HEK293 (cell line): ENCODE data around the gene SPAST.
A peak's percentile ranks its signal among the peaks of the same experiment; 100 is the strongest.

Experiments
- GFI1B ChIP-seq: fragments of 450-650 bp; formaldehyde crosslinking; IDR thresholded peaks from 2 replicates; pipeline ENCODE4 v1.5.1; 2016; ENCODE audit warnings: missing biosample characterization, missing genetic modification characterization
- PATZ1 ChIP-seq: fragments of 450-650 bp; formaldehyde crosslinking; IDR thresholded peaks from 2 replicates; pipeline ENCODE4 v1.5.1; 2016; ENCODE audit warnings: missing biosample characterization, missing genetic modification characterization
- PRDM10 ChIP-seq: fragments of 450-650 bp; formaldehyde crosslinking; IDR thresholded peaks from 2 replicates; pipeline ENCODE4 v1.5.1; 2016; ENCODE audit warnings: missing biosample characterization, missing genetic modification characterization
- PRDM2 ChIP-seq: fragments of 450-650 bp; formaldehyde crosslinking; IDR thresholded peaks from 2 replicates; pipeline ENCODE4 v1.5.1; 2016; ENCODE audit warnings: missing biosample characterization, missing genetic modification characterization, borderline replicate concordance
- PRDM4 ChIP-seq: fragments of 450-650 bp; formaldehyde crosslinking; IDR thresholded peaks from 2 replicates; pipeline ENCODE4 v1.5.1; 2017; ENCODE audit warnings: missing biosample characterization, missing genetic modification characterization
- ZBTB10 ChIP-seq: fragments of 450-650 bp; formaldehyde crosslinking; IDR thresholded peaks from 2 replicates; pipeline ENCODE4 v1.5.1; 2016; ENCODE audit warnings: missing biosample characterization, missing genetic modification characterization
- ZFP3 ChIP-seq: fragments of 450-650 bp; formaldehyde crosslinking; IDR thresholded peaks from 2 replicates; pipeline ENCODE4 v1.5.1; 2016; ENCODE audit warnings: low read depth, missing biosample characterization, missing genetic modification characterization
- ZNF16 ChIP-seq: fragments of 450-650 bp; formaldehyde crosslinking; IDR thresholded peaks from 2 replicates; pipeline ENCODE4 v1.5.1; 2016; ENCODE audit warnings: low read depth, missing biosample characterization, missing genetic modification characterization
- ZNF19 ChIP-seq: fragments of 450-650 bp; formaldehyde crosslinking; IDR thresholded peaks from 2 replicates; pipeline ENCODE4; 2016; ENCODE audit warnings: missing biosample characterization, missing genetic modification characterization, low read depth
- ZNF266 ChIP-seq: fragments of 450-650 bp; formaldehyde crosslinking; IDR thresholded peaks from 2 replicates; pipeline ENCODE4 v1.5.1; 2016; ENCODE audit warnings: missing biosample characterization, missing genetic modification characterization, low read depth
- ZNF341 ChIP-seq: fragments of 450-650 bp; formaldehyde crosslinking; IDR thresholded peaks from 2 replicates; pipeline ENCODE4; 2016; ENCODE audit warnings: low read depth, missing biosample characterization, missing genetic modification characterization
- ZNF398 ChIP-seq: fragments of 450-650 bp; formaldehyde crosslinking; IDR thresholded peaks from 2 replicates; pipeline ENCODE4 v1.5.1; 2017; ENCODE audit warnings: missing biosample characterization, missing genetic modification characterization
- ZNF510 ChIP-seq: fragments of 450-650 bp; formaldehyde crosslinking; IDR thresholded peaks from 2 replicates; pipeline ENCODE4 v1.5.1; 2018; ENCODE audit warnings: mild to moderate bottlenecking, missing genetic modification characterization, missing biosample characterization; ENCODE audit not compliant: insufficient replicate concordance
- ZNF580 ChIP-seq: fragments of 450-650 bp; formaldehyde crosslinking; IDR thresholded peaks from 2 replicates; pipeline ENCODE4 v1.5.1; 2016; ENCODE audit warnings: missing biosample characterization, missing genetic modification characterization
- ZNF600 ChIP-seq: fragments of 450-650 bp; formaldehyde crosslinking; IDR thresholded peaks from 2 replicates; pipeline ENCODE4 v1.5.1; 2016; ENCODE audit warnings: missing biosample characterization, missing genetic modification characterization
- ZNF654 ChIP-seq: fragments of 450-650 bp; formaldehyde crosslinking; IDR thresholded peaks from 2 replicates; pipeline ENCODE4 v1.5.1; 2016; ENCODE audit warnings: low read depth, missing biosample characterization, missing genetic modification characterization
- ZNF670 ChIP-seq: fragments of 450-650 bp; formaldehyde crosslinking; IDR thresholded peaks from 2 replicates; pipeline ENCODE4 v1.5.1; 2016; ENCODE audit warnings: missing biosample characterization, missing genetic modification characterization, low read depth
- ZNF677 ChIP-seq: fragments of 450-650 bp; IDR thresholded peaks from 2 replicates; pipeline ENCODE4 v1.5.0; 2018; ENCODE audit warnings: missing biosample characterization, mild to moderate bottlenecking, missing genetic modification characterization, moderate library complexity
- ZNF768 ChIP-seq: fragments of 450-650 bp; formaldehyde crosslinking; IDR thresholded peaks from 2 replicates; pipeline ENCODE4 v1.5.1; 2018; ENCODE audit warnings: missing biosample characterization, mild to moderate bottlenecking, missing genetic modification characterization
- ZNF777 ChIP-seq: fragments of 450-650 bp; formaldehyde crosslinking; IDR thresholded peaks from 2 replicates; pipeline ENCODE4 v1.5.1; 2017; ENCODE audit warnings: missing biosample characterization, missing genetic modification characterization, borderline replicate concordance

SPAST gene

GRCh38 chr2:32172870-32173269, 109.5 kb downstream of the SPAST start (continued):
- no peak for TF ChIP-seq ZBTB10 (tag by site-specific recombination)
- no peak for TF ChIP-seq ZNF654 (tag by site-specific recombination)
- TF ChIP-seq ZNF266 (tag by site-specific recombination): no peak
- no peak for TF ChIP-seq ZNF510
- TF ChIP-seq ZNF19 (tag by site-specific recombination): no peak
- TF ChIP-seq ZNF670 (tag by site-specific recombination): no peak
- no peak for TF ChIP-seq ZNF677
- TF ChIP-seq PATZ1: no peak
- TF ChIP-seq ZNF600 (tag by site-specific recombination): no peak
- peak; percentile 30; the same call in 1 of the 2 replicates for TF ChIP-seq PRDM10 (tag by site-specific recombination)
- no peak for TF ChIP-seq ZNF777 (tag by site-specific recombination)
- no peak for TF ChIP-seq PRDM2 (tag by site-specific recombination)
- TF ChIP-seq ZNF580: no peak
- no peak for TF ChIP-seq GFI1B
- no peak for TF ChIP-seq ZNF341
- TF ChIP-seq ZFP3 (tag by site-specific recombination): no peak
- TF ChIP-seq ZNF768 (tag by site-specific recombination): no peak
- TF ChIP-seq ZNF16 (tag by site-specific recombination): no peak
- TF ChIP-seq ZNF398 (tag by site-specific recombination): no peak
- no peak for TF ChIP-seq PRDM4 (tag by site-specific recombination)
